GM21825 (cell line): ENCODE measurements around the gene DCUN1D3.
"Not testable (repeated sequence)": the region's sequence is repeated elsewhere in the genome, so short reads cannot be mapped to it uniquely, and the experiment has no call there.

Source experiments
- ATAC-seq: cut with Tn5 transposase; IDR thresholded peaks from one replicate; pipeline ENCODE4 v1.9.1; 2021; ENCODE audit warnings: mild to moderate bottlenecking, moderate library complexity; ENCODE audit not compliant: unreplicated experiment

Gene DCUN1D3, protein sequence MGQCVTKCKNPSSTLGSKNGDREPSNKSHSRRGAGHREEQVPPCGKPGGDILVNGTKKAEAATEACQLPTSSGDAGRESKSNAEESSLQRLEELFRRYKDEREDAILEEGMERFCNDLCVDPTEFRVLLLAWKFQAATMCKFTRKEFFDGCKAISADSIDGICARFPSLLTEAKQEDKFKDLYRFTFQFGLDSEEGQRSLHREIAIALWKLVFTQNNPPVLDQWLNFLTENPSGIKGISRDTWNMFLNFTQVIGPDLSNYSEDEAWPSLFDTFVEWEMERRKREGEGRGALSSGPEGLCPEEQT

DNA sequence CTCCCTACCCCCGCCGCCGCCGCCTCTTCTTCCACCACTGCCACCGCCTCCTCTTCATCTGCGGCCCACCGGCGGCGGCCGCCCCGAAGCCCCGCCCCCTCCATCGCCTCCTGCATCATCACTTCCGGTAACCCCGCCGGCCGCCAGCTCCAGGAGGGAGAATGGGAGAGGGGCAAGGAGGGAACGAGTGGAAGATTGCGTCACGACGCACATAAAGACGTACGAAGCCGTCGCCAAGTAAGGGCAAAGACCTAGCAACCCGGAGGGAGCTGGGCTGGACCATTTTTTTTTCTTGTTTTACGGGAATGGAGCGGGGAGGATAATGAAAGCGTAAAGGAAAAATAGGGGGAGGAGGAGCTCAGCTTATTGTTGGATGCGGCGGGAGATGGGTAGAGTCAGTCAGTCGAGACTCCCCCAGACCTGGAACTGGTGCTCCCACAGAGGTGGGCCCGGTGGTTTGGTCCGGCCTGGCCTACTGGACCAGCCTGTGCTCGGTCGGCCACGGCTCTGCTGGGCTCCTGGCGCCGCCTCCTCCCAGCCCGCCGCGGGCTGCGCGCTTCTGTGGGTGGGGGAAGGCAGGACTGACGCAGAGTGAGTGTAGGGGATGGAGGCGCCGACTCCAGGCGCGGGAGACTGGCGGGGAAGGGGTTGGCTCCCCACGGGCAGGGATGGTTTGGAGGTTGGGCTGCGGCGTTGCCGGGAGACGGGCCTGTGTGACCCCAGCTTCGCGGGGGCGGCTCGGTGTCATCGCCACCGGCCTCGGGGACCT is at the start of gene DCUN1D3, which contains the start of gene LYRM1:
TSS of gene DCUN1D3 (minus strand) at position 60 of the 769 bp plus-strand sequence. CDS start 37,820 bp downstream, outside the sequence.
TSS of gene LYRM1 (plus strand) at position 473 of the 769 bp plus-strand sequence. CDS start 14,785 bp downstream, outside the sequence.
- ATAC-seq: peak; percentile 59

DNA sequence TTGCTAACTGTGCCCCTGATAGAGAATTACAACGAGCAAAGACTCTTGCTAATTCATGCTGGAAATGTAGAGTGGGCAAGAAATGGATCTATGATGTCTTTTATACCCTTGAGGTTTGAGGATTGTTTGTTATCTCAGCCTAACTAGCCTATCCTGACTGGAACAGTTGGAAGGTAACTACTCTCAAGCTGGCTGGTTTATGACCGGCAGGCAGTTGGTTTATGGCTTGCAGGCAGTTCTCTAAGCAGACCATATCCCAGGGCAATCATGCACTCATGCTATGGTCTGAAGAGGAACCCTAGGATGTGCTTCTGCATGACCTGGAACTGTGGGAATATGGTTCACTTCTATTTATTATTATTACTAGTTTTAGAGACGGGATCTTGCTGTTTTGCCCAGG is 49.5 kb upstream of the DCUN1D3 start:
- no peak for ATAC-seq

DNA sequence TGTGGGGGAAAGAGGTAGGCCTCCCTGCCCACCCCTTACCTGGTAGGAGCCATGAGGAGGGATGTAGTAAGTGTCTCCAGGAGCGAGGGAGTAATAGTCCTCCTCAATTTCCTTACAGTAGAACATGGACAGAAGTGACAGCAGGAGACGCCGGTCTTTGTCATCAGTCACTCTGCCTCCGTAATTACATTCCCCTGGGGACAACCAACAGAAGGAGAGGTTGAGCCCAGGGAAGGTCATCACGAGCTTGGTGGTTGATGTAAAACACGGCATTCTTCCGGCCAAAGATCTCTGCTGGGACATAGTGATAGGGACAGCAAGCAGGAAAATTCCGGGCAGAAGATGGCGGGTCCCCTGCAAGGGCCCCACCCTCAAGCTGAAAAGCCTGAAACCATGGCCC is 48.3 kb upstream of the DCUN1D3 start:
- ATAC-seq: no peak

DNA sequence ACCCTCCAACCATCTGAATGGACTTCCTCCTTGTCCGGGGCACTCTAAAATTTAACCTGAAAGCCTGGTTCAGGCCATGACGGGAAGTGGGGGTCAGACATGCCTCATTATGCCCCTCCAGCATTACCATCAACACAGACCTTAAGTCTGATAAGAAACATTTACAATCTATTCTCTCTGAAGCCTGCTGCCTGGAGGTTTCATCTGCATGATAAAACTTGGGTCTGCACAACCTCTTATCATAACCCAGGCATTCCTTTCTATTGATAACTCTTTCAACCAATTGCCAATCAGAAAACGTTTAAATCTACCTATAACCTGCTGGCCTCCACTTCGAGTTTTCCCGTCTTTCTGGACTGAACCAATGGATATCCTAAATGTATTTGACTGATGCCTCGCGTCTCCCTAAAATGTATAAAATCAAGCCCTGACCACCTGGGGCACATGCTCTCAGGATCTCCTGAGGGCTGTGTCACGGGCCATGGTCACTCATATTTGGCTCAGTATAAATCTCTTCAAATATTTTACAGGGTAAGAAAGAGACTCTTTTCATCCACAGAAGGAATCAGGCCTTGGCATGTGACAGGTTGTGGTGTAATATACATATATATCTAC is 46.0 kb upstream of the DCUN1D3 start:
- ATAC-seq: no peak

DNA sequence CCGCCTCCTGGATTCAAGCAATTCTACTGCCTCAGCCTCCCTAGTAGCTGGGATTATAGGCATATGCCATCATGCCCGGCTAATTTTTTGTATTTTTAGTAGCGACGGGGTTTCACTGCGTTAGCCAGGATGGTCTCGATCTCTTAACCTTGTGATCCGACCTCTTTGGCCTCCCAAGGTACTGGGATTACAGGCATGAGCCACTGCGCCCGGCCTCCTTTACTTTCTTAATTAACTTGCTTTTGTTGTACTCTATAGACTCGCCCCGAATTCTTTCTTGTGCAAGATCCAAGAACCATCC is 45.4 kb upstream of the DCUN1D3 start:
- not testable (repeated sequence) for ATAC-seq

DNA sequence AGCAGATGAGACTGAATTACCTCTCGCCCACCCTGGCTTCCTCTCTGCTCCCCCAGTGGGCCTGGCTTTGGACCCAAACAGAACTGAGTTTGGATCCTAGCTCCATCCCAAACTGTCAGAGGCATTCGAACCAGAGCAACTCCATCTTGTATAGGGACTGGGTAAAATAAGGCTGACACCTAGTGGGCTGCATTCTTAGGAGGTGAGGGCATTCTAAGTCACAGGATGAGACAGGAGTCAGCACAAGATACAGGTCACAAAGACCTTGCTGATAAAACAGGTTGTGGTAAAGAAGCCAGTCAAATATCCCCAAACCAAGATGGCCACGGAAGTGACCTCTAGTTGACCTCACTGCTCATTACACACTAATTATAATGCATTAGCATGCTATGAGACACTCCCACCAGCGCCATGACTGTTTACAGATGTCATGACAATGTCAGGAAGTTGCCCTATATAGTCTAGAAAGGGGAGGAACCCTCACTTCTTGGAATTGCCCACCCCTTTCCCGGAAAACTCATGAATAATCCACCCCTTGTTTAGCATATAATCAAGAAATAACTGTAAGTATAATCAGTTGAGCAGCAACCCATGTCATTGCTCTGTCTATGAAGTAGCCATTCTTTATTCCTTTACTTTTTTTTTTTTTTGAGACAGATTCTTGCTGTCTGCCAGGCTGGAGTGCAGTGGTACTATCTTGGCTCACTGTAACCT is 44.9 kb upstream of the DCUN1D3 start:
- no peak for ATAC-seq

DNA sequence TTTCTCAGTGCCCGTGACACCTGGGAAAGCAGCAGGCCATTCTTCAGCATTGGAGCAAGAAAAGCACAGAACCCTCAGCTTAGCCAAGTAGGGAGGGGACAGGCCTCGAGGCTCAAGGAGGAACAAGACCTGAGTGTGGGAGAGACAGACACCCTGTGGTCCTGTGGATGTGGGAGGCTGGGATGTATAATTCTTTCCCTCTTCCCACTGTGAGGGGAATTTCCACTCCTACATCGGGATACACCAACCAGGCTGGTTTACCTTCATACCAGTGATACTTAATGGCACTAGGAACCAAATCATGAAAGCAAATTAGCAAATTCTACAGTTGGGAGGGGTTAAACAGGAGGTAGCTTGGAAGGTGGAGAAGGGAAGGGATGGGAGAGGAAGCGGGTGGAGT is 42.1 kb upstream of the DCUN1D3 start:
- no peak for ATAC-seq

DNA sequence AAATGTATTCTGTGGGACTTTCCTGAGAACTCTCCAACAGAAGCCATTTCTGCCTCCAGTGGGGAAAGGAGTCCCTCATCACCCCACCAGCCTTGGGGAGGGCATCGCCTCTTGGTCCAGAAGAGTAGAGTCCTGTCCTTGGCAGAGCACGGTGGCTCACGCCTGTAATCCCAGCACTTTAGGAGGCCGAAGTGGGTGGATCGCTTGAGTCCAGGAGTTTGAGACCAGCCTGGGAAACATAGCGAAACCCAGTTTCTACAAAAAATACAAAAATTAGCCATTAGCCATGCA is 41.4 kb upstream of the DCUN1D3 start:
- no peak for ATAC-seq

DNA sequence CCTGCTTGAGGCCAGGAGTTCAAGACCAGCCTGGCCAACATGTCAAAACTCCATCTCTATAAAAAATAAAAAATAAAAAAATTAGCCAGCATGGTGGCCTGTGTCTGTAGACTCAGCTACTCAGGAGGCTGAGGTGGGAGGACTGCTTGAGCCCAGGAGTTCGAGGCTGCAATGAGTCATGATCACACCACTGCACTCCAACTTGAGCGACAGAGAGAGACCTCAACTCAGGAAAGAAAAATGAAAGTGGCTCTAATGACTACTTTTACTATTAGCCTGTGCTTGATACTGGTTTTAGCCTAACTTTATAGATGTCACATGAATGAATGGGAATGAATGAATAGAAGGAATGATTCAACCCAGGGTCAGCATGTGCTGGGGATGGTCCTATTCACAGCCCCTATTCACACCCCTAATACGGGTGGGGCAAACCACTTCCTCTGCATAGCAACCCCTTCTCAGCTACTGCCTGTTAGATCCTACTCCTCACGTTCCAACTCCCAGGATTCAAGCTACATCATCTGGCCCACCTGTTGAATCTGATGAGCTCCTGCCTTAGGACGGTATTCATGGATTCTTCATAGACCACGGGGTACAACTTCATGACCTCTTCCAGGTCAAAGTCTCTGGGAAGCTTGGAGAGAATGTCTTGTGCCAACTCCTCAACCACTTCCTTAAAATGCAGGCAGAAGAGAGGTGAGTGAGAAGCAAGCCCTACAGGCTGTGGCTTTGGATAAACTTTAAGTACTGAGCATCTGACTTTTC is 40.9 kb upstream of the DCUN1D3 start:
- ATAC-seq: no peak

DNA sequence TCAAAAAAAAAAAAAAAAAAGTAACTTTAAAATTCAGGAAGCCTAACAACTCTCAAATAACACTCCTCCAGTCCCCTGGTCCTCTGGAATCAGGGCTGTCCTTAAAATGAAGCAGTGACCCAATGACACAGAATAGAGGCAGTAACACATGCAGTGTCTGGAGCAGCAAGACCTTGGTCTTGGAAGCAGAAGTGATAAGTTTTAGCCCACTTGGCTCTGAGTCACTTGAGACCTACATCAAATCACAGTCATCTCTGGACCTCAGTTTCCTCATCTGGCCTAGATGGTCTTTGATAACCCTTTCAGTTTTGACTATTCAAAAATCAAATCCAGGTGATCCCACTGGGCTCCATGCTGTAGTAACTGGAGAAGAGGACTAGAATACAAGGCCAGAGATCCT is 39.5 kb upstream of the DCUN1D3 start:
- ATAC-seq: no peak

DNA sequence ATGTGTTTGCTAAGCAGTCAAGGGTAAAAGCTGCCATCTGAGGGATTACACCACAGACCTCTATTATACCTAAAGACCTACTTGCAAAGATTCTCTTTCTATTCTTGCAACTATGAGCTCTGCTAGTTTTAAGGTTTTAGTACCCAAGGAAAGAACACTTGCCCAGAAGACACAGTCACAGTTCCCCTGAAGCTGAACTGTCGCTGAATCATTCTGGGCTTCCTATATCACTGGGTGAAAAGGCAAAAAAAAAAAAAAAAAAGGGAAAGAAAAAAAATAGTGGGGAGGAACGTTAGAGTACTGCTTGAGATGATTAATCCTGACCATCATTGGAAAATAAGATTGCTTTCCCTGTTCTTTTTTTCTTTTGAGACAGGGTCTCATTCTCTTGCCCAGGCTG is 38.3 kb upstream of the DCUN1D3 start:
- no peak for ATAC-seq

DNA sequence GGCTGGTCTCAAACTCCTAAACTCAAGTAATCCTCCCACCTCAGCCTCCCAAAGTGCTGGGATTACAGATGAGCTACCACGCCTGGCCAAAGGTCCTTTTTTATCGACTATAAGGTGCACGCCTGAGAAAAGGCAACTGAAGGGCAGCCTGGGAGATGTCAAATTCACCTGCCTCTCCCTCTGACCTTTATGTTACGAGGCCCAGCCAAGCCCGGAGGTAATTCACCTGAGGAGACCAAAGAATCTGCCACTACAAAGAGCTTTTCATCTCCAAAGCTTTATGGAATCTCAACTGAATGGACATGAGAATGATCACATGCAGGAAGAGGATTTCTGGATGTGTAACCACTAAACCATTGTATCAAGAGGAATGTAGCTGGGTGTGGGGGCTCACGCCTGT is 37.6 kb upstream of the DCUN1D3 start:
- no peak for ATAC-seq

DNA sequence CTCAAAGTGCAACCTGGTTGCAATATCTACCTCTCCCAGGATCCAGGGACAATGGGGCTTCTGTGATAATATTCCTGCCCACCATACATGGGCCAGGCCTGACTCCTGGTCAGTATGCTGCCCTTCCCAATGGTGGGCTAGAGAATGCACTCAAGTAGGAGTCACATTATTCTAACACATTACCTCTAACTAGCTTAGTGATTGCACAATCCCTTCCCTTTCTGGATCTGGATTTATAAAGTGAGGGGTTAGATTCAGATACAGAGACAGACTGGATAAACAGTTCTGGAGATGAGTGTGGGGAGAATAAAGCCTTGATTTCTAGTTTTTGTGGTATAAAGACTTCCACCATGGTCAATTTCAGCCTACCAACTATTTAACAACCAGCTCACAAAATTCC is 33.4 kb upstream of the DCUN1D3 start:
- no peak for ATAC-seq

DNA sequence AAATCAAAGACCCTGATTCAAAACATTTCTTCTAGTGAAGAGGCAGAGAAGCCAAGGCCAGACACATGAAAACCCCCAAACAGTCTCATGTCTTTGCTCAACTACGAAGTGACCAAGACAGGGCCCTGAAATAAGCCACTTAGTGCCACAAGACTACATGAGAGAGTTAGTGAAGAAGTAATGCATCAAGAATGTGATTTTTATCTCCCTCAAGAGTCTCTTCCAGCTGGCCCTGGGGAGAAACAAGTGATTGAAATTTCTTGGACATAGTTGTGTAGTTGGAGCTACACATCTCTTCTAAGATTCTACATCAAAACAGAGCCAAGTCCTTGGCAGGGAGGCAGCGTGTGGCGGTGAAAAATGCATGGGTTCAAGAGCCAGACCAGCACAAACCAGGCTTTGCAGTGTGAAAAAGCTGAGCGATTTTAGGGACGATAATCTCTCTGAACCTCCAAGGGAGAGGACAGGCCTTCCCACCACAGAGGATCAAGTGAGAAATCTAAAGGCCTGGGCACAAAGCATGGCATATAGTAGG is 31.0 kb upstream of the DCUN1D3 start:
- ATAC-seq: no peak

DNA sequence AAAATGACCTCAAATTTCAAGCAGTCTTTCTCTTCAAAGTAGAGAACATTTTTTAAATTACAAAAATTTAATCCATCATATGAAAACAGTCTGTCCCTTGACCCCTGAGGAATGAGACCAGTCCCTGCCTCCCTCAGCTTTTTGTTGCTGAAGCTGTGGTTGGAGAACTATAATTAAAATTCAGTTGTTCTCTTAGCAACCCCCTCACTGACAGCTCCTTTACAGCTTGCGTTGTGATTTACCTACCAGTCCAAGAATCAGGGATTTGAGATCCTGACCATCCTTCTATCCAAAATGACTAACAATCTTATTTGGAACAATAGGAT is 30.2 kb upstream of the DCUN1D3 start:
- ATAC-seq: no peak

DNA sequence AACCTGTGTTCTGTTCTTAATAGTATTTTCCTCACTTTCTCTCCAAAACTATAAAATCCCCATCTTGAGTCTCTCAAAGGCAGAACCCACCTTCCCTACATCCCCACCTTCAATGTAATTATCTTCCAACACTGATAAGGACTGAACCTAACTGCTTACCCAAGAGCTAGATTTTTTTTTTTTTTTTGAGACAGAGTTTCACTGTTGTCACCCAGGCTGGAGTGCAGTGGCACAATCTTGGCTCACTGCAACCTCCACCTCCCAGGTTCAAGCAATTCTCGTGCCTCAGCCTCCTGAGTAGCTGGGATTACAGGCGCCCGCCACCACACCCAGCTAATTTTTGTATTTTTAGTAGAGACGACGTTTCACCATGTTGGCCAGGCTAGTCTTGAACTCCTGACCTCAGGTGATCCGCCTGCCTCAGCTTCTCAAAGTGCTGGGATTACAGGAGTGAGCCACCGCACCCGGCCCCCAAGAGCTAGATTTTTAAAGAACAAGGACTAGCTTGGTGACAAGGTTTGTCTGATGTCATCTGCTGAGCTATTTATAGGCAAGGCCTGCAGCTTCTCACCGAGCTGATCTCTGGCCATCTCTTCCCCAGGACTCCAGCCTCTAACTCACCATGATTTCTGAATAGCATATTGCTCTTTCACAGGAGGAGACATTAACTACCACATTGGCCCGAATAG is 29.7 kb upstream of the DCUN1D3 start:
- not testable (repeated sequence) for ATAC-seq

DNA sequence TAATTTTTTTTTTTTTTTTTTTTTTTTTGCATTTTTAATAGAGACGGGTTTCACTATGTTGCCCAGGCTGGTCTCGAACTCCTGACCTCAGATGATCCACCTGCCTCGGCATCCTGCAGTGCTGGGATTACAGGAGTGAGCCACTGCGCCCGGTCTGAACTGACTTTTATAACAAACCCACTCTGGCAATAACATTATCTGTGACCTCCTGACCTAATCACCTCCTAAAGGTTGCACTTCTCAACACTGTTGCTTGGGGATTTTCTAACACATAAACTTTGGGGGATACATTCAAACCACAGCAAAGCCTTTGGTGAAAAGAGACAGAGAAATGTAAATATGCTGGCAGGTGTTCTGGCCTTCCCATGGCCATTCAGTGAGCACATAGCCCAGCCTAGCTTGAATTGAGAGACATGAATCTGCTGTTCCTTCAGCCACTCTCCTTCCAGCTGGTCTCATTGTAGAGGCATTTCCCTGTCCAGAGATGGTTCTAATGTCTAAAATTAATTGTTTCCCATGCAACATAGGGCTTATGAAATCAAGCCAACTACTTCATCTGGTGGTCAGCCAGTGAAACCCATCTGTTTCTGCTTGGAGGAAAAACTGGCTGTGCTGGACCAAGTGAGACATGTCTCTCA is 28.7 kb upstream of the DCUN1D3 start:
- no peak for ATAC-seq

DNA sequence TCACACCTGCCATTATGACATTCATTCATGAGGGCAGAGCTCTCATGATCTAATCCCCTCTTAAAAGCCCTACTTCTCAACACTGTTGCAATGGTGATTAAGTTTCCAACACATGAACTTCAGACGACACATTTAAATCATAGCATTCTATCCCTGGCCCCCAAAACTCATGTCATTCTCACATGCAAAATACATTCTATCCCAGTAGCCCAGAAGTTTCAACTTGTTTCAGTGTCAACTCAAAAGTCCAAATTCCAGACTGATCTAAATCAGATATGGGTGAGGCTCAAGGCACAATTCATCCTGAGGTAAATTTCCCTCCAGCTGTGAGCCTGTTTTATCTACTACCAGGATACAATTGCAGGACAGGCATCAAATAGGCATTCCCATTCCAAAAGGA is 25.6 kb upstream of the DCUN1D3 start:
- no peak for ATAC-seq

DNA sequence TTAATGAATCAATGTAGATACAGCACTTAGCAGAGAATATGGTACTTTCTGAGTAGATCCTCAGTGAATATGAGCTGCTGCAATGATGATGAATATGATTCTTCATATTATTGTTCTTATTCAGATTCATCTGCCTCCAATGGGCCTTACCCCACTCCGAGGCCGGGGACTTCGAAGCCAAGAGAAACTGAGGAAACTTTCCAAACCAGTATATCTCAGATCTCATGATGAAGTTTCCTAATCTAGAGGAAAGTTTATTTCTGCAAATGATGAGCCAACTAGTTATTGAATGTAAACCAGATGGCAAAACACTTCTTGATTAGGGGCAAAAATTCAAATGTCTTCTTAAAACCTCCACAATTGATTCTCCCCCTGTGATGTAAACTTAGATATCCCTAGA is 23.7 kb upstream of the DCUN1D3 start:
- ATAC-seq: no peak

DNA sequence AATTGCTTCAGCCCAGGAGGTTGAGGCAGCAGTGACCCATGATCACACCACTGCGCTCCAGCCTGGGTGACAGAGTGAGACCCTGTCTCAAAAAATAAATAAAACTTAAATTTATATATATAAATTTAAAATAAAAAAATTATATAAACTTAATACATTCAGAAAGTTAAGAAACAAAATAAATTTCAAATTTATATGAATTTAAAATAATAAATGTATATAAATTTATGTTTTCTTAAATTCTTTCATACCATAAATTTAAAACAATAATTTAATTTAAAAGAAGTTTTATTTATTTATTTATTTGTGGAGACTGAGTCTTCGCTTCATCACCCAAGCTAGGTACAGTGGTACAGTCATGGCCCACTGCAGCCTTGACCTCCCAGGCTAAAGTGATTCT is 20.6 kb upstream of the DCUN1D3 start:
- ATAC-seq: no peak
